GM19238 (cell line): Measurements from ENCODE around the gene DDX54.

Experiments
- DNase-seq: peaks from one replicate; pipeline ENCODE4 v3.0.0; 2011; ENCODE audit warnings: low spot score; ENCODE audit not compliant: insufficient read length

The DDX54 gene

DNA sequence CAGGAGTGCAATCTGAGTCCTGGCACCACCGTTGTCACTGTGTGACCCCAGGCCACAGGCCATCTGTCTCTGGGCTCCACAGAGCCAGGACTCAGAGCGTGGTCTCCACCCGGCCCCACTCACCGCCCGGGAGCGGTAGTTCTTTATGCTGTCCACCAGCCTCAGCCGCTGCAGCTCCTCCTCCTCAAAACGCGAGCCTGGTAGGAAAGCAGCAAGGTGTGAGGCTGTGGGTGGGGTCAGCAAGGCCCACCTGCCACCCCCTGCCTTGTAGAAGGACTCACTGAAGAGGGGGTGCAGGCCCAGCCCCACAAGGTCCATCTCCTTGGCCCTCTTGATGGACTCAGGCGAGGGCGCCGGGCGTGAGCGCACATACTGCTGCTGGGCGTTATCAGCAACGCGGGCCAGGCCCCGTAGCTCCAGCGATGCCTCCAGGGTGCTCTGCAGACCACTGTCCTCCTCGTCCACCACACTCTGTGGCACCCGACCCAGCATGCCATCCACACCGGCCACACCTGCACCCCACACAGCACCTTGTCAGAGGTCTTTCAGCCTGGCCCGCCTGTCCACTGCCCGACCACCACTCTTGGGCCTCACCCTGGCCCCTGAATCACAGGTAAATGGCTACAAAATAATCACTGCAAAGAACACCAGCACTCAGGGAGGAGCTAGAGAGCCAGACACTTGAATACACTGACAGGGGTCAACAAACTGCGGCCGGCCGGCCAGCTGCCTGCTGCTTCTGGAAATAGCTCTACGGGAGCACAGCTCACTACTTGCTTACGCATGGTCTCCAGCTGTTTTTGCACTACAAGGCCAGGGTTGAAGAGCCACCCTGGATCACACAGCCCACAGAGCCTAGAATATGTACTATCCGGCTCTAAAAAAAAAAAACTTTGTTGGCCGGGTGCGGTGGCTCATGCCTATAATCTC lies 19.5 kb downstream of the DDX54 start:
- DNase-seq, result no peak

DNA sequence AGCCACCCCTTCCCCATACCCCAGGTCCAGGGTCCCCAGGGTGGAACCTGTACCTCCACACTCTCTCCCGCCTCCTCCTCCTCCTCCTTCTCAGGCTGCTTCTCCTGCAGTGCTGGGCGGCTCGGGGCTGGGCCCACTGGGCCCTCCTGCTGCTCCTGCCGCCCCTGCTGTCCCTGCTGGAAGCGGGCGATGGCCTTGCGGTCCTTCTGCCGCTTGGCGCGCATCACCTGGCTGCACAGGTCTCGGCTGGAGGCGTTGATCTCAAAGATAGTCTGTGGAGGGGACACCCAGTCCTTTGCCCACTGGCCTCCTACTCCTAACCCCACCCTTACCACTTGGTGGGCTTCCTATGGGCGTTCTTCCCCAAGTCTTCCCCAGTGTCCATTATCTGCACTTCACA lies 21.3 kb downstream of the DDX54 start:
- no peak for DNase-seq

DNA sequence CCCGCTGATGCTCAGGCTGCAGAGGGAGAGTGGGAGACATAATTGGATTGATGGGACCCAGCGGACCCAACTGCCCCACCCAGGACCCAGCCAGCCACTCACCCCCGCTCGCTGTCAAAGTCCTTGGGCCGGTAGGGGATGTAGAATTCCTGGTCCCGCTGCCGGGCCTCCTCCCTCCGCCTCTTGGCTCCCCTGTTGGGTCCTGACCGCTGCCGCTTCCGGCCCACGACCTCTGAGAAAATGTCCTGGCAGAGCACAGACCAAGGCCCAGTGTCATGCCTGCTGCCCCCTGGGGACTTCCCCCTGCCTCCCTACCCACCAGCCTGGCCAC lies 22.3 kb downstream of the DDX54 start:
- DNase-seq, result no peak

DNA sequence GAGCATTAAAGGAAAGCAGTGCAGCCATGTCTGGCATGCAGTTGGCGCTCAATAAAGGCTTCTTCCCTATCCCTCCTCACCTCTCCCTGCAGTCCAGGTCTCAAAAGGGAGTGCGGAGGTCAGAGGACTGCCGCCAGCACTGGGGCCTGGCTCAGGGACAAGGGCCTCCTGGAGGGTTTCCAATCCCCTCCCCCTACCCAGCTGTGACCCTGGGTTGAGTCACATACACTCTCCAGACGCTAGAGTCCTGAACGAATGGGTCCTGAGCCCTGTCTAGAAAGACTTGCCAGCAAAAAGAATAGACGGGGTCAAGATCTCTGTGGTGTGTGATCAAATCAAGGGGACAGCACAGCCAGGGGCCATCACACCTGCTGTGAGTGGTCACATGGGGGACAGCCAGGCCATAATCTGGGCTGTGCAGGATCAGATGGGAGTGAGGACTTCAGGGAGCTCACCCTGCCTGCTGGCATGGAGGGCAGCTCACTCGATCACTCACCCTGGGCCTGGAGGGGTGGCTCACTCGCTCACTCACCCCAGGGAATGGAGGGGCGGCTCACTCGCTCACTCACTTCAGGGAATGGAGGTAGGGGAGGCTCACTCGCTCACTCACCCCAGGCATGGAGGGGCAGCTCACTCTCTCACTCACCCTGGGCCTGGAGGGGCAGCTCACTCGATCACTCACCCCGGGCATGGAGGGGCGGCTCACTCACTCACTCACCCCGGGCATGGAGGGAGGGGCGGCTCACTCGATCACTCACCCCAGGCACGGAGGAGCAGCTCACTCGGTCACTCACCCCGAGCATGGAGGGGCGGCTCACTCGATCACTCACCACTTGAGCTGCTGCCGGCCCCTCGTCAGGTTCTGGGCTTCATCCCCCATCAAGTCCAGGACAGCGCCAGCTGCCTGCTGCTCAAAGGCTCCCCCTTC lies 22.9 kb downstream of the DDX54 start:
- DNase-seq, result no peak

- DNase-seq, result no peak
These were observed 23.8 kb downstream of the DDX54 start for GRCh38 chr12:113161415-113162016.

GRCh38 chr12:113159937-113160336 lies 25.3 kb downstream of the DDX54 start:
- DNase-seq, result no peak

GRCh38 chr12:113158439-113159203 lies 26.7 kb downstream of the DDX54 start:
- no peak for DNase-seq

GRCh38 chr12:113157218-113157859 lies 27.9 kb downstream of the DDX54 start:
- DNase-seq, result no peak

GRCh38 chr12:113155646-113156045 lies 29.6 kb downstream of the DDX54 start:
- no peak for DNase-seq

DNA sequence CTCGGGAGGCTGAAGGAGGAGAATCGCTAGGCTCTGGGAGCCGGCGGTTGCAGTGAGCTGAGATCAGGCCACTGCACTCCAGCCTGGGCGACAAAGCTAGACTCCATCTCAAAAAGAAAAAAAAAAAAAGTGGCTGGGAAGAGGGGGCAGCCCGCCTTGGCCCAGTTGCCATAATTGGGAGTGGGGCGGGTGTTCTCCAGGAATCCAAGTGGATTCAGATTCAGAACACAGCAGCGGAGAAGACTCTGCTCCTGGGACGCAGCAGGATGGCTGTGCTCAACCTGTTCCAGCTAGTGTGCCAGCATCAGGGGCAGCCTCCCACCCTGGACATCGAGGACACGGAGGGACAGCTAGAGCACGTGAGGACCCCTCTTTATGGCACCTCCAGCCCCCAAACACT lies 30.2 kb downstream of the DDX54 start:
- DNase-seq, result no peak

- DNase-seq, result no peak
These were observed 30.8 kb downstream of the DDX54 start for GRCh38 chr12:113154351-113154973.

- DNase-seq, result peak; percentile 81
These were observed 32.2 kb downstream of the DDX54 start for GRCh38 chr12:113152835-113153814.

GRCh38 chr12:113152196-113152834 lies 33.0 kb downstream of the DDX54 start:
- DNase-seq, result no peak

DNA sequence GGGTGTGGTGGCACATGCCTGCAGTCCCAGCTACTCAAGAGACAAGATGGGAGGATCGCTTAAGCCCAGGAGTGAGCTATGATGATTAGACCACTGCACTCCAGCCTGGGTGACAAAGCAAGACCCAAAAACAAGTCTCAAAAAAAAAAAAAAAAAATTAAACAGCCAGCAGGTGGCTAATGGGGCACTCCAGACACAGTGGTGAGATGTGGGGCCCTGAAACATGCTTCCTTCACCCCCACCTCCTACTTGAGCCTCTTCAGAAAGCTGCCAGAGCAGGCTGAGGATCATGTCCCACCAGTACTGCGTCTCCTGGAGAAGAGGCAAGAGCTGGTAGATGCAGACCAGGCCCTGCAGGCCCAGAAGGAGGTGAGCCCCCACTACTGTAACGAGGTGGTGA lies 33.6 kb downstream of the DDX54 start:
- DNase-seq, result no peak

DNA sequence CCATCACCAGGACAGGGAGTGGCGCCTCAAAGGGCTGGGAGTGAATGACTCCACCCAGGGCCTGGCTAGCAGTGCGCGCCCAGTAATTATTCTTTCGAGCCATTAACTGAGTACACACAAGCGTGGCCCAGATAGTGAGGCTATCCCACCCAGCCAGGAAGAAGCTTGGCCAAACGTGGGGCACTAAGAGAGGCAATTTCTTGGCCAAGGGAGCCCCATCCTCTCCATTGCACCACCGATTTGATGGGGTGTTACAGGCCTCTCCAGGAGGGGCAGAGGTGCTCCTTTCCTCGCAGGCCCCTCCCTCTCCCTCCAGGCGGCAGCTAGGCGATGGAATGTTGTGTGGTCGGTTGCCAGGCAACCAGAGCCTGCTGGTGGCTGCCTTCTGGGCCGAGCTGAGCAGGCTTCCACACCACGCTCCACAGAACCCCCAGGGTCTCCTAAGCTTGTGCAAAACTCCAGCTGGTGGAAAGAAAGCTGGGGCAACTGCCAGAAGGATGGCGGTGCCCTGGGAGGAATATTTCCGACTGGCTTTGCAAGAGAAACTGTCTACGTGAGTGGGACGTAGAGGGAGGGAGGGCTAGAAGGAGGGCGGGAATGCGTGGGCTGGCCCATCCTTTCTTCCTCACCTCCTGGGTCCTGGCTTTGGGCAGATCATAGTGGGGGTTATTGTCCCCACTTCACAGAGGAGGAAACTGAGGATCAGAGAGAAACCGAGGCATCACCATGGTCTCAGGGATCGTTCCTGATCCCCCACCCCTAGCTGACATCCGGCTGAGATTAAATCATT lies 35.7 kb downstream of the DDX54 start, which contains the start of gene CFAP73:
CFAP73 (plus strand) TSS at position 364 of the 790 bp plus-strand sequence; CDS start at position 498, 134 bp downstream.
- DNase-seq, result no peak

DNA sequence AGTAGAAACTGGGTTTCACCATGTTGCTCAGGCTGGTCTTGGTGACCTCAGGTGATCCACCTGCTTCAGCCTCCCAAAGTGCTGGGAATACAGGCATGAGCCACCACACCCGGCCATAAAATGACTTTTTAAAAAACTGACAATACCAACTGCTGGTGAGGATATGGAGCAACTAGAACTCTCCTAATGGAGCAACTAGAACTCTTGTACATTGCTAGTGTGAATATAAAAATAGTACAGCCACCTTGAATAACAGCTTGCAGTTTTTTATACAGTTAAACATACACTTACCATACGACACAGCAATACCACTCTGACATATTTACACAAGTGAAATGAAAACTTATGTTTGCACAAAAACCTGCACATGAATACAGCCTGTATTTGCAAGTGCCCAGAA lies 38.3 kb downstream of the DDX54 start:
- no peak for DNase-seq

GRCh38 chr12:113145720-113146551 lies 39.3 kb downstream of the DDX54 start:
- DNase-seq, result no peak
